Measurements from ENCODE around the gene CLIP3.

- TF ChIP-seq POLR2A (IDR thresholded peaks at IDR 0.05) (no peak), CTCF (IDR thresholded peaks at IDR 0.05) (no peak)
Observed at GRCh38 chr19:36067681-36068080, 35.0 kb upstream of the CLIP3 start.
